NOMO-1 treated with DMSO at 0.1 percent for 48 hours (cell line): ENCODE results near the gene CELF2.

Experiments
- DNase-seq: peaks from one replicate; lab custom pipeline; 2025; ENCODE audit not compliant: unreplicated experiment; lab: John Stamatoyannopoulos, UW

The CELF2 gene

DNA sequence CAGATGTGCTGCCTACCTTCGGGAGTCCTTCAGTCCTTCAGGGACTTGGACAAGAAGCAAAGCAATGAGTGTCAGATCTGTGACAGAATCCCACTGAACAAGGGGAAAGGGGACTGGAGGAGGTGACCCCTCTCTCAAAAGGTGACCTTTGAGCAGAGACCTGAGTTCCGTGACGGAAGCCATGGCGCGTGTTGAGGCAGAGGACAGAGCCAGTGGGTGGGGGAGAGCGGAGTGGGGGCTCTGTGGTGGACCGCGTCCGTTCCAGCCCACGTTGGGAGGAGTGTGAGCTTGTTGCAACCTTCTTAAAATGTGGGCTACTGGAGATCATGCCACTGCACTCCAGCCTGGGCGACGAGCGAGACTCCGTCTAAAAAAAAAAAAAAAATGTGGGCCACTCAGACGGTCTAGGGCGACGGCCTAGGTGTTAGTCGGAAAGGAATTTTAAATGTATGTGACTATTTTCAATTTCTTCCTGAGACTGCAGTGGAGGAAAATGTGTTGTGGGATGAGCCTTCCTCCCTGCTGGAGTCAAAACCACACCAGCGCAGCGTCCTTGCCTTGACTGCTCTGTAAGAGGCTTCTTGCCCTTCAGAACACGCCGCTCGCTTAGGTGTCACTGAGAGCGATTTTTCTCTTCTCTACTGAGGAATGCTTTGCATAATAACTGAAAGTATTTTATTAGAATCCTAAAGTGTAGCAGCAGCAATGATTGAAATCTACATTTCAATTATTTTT lies 272.7 kb downstream of the CELF2 start:
- DNase-seq = no peak

DNA sequence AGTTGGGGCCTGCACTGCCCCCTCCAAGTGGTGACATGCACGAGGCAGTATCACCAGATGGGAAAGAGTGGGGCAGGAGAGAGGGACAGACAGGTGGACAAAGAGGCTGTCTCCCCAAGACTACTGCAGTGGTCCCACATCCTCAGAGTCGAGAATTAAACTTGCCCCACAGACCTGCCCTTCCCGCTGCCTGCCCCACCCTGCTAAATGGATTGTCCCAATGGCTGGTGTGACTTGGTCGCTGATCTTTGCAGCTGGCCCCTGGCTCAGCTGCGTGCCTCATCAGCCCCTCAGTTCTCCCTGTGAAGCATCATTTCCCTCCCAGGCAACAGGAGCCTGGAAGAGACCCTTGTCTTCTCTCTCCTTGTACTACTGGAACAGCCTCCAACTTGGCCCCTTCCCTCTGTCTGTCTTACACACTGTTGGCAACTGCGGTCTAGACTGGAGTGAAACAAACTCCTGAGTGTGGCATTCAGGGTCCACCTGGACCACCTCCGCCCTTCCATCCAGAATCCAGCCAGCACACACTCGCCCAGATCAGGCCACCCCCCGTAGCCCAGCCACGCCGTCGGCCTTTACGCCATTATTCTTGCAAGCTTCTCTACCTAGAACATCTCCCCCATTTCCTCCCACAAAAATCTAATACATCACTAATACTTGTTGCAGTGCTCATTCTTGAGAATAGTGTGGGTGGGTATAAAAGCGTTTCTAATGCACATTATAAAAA lies 275.1 kb downstream of the CELF2 start:
- no peak for DNase-seq

DNA sequence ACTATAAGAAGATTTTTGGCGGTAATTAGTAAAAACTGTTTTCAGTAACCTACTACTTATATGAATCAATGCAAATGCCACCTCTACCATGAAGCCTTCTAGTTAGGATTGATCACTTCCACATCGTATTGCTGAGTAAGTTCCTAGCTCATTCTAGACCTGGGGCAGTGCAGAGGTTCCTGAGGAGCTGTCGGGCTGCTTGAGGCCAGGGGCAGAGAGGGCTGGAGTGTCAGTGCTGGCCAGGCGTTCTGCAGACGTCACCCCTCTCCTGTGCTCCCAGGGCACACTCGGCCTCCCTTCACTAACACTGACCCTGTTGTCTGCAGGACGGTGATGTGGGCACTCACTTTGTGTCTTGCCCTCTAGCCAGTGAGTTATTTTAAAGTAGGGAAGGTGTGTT lies 275.7 kb downstream of the CELF2 start:
- DNase-seq = no peak

DNA sequence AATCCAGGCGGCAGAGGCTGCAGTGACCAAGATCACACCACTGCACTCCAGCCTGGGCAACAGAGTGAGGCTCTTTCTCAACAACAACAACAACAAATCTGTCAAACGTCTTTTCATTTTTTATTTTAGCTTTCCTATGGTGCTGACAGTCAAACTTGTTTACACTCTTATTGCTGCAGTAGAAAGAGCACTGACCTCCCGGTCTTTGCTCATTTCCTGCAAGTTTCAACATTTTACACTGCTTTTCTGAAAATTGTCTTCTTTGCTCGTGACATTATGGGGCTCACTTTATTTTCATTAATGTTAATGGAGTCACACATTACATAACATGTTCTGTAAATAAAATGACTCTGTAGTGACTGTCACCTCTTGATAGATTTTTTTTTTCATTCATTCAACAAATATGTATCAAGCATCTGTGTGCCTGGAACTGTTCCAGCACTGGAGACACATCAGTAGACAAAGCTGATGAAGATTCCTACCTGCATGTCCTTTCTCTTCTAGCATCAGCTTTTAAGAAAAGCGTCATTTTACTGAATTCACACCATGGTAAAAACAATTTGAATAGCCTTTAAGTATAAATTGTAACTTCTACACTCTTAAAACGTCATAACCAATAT lies 277.3 kb downstream of the CELF2 start:
- DNase-seq = no peak

DNA sequence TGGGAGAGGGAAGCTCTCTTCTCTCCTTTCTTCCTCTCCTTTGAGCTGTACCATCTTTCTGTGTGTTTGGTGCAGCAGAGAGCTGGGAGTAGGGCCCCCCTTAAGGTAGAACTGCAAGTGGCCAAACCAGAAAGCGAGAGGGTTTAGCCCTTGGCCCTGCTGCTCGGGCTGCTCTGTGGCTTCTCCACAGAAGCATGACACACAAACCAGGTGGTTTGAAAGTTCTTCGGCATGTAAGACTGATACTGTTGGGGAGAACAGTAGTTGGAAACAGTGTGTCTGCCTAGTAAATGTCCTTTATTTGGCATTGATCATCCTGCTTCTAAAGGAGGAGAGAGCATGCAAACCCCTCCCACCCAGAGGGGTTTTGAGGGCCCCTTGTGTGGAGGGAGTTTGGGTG lies 277.8 kb downstream of the CELF2 start:
- no peak for DNase-seq

DNA sequence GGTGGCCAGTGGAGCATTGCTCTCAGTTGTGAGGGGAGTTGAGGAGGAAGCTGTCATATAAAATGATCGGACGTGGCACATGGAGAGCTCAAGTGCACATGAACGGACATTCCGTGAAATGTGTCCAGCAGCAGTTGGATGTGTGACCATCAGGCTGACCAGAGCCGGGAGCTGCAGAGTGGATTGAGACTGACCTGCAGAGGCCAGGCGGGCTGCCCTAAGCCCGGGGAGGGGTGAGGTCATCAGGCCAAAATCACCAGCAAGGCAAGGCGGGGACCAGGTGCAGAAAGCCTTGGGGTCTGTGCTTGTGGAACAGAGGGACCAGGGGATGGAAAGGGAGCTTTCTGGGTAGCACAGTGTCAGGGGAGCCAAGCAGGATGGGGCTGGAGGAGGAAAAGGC lies 279.5 kb downstream of the CELF2 start:
- no peak for DNase-seq

DNA sequence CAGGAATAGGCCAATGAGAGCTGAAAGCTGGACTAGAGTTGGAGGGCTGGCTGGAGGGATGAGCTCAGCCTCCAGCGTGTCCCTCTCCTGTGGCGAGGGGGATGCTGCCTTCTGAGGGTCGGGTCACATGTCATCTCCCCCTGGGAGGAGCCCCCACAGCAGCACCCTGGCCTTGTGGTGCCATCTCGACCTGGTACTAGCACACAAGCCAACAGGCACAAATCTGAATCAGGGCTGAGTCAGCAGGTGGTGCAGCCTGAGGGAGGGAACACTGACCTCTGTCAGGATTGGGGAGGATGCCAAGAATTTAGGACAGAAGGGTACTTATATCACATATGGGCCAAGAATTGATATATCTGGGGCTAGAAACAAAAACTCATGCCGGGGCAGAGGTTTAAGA lies 280.4 kb downstream of the CELF2 start:
- DNase-seq = no peak

DNA sequence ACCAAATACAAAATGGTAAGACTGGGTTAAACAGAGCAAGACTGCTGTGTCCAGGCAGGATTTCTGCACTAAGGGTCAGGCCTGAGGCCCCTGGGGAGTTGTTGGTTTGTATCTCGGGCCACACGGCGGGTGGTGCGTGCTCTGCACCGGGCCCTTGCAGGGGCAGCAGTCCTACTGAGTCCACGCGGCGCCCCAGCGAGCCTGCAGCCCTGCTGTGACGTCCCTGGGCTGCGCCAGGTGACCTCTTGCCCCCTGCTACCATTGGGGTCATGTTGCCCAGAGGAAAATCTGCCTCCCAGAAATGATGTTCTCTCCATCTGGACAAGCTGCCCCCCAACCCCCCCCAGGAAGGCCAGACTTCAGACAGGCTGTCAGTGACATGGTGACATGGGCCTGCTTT lies 281.5 kb downstream of the CELF2 start:
- DNase-seq = no peak

DNA sequence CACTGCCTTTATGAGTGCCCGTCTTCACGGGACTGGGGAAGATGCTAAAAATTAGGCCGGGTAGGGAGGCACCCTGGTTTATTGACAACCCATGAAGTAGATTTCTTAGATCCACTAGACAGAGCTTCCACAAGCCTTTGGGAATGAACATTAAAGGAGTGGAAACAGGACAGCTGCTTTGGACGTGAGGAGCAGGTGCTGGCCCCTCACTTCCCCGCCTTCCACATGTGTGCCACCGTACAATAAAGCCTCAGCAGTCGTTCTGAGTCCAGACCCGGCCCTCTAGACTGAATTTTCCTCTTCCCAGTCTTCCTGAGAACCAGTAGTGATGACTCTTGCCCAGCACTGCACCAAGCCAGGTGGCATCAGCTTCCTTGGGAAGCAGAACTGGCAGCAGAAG lies 282.4 kb downstream of the CELF2 start:
- DNase-seq = no peak

DNA sequence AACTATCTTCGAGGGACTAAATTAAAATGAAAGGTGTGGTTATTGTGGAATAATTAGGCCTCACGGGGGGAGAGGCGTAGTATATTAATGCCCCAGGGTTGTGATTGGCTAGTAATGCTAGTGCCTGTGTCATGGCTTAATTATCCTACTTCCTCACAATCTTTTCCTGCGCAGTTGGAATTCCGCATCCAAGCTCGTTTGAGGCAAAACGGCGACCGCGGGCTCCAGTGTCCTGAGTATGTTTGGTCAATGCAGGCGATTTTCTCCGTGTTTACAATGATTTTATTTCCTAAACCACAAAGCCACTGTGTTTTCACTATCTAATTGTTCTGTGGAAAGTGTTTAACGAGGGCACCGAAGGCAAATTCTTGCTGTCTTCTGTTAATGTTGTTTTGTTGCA lies 282.9 kb downstream of the CELF2 start:
- DNase-seq = no peak

DNA sequence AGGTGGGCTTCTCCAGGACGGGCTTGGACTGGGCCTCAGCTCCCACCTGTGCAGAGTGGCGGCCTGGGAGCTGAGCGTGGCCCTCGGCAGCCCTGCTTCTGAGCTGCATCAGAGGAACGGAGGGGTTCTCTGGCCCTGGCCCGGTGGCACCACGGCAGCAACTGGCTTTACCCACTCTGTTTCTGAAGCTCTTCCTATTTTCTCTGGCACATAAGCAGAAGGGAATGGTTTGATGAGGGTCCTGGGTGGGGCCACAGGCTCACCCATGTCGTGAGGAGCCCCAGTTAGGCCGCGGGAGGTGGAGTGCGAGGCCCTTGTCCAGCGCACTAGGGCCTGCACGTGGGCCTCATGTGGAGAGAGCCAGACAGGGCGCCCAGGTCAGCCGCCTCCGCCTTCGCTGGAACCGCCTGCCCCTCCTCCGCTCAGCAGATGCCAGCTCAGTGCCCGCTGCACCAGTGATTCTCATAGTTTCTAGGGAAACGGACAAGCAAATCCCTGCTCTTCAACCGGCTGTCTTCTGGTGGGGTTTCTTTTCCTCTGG lies 284.0 kb downstream of the CELF2 start:
- DNase-seq = no peak

DNA sequence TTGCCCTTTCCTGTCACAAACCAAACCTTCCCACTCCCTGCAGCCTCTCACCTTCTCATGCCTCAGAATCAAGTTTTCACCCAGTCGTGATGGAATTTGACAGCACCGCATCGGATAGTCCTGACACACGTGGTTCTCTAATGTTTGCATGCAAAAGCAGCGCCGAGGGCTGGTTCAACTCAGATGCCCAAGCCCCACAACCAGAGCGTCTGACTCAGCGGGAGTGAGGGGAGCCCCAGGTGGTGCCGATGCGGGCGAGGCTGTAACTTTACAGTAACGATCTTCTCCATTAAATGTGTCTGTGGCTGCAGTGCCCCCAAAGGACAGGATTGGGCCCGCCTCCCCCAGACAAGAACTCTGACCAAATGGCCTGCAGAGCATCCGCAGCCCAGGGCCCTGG lies 284.5 kb downstream of the CELF2 start:
- DNase-seq = no peak

DNA sequence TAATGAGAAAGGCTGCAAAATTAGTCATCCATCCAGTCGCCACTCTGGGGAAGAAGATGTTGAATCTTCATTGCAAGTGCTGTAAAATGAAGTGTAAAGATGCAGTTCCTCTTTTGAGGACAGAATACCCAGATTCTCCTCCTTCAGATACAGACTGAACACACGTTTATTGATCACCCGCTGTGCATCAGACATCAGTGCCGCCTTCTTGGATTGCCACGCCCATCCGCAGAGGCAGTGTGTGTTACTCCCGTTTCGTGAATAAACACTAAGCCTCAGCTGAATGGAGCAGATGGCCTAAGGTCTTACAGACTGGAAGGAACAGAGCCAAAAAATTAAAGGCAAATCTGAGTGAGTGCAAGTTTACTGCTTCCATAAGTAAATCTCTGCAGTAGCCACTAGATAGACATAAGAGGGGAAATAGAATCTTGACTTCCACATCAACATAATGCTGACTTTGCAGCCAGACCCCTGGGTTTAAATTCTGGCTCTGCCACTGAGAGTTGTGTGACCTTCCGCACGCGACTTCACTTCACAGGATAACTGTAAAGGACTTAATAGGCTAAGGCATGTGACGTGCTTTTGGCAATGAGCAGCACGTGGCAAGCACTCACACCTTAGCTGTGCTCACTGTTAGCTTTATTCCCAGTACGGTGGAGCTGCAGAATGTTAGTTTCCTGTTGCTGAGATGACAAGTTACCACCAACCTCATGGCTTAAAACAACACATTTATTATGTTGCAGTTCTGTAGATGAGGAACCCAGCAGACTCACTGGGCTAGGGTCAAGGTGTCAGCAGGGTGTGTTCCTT lies 285.9 kb downstream of the CELF2 start:
- no peak for DNase-seq

DNA sequence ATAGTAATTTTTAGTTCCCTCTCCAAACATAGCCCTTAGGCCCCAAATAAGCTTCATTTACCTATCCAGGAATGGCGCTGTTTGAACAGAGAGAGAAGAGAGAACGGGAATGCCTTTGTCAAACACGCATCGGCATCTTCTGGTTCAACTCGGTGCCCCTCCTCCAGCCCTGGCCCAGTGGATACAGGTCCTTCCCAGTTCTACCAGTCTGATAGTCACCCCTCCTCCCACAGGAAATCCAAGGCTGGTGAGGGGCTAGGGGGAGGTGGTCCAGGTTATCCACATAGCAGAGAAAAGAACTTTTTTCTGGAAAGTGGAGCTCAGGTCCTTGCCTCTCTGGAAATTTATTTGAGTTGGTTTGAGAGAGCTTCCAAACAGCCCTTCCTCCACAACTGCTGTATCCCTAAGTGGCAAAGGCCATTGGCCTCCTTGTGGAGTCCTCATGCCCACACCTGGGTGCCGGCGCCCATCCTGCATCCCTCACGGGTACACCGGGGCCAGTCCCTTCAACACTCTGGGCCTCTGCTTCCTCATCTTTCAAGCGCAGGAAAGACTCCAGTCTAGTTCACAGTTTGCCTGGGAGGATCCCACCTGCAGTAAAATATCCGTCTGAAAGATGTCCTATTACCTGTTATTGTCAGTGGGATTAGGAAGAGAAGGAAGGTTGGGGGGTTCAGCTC lies 287.4 kb downstream of the CELF2 start:
- no peak for DNase-seq

DNA sequence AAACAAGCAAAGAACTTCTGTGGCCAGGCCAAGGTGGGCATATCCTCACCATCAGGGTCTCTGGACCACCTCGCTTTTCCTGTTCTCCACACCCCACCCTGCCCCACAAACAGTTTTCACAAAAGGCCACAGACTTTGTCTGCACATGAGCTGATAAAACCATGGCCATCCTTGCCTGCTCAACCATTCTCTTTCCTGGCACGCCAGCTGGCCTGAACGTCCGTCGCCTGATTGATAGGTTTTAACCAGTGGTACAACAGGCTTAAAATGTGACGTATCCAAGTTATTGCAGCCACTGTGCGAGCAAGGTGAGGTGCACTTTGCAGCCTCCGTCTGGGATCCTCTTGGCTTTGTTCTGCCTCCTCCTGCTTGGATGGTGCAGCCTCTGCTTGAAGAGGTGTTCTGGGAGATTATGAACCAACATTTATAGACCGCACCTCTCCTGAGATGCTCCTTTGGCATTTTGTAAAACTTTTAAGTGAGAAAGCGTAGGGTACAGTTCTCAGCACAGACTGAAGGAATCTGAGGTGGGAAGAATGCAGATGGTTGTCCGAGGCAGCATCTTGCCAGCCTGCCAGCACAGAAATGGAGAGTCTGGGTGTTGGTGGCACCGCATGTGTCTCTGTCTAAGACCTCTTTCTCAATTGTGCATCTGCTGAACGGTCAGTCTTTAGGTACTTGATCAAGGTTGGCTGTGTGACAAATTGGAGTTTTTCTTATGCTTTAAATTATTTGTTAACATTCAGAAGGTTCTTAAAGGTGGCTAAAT lies 288.3 kb downstream of the CELF2 start:
- no peak for DNase-seq

DNA sequence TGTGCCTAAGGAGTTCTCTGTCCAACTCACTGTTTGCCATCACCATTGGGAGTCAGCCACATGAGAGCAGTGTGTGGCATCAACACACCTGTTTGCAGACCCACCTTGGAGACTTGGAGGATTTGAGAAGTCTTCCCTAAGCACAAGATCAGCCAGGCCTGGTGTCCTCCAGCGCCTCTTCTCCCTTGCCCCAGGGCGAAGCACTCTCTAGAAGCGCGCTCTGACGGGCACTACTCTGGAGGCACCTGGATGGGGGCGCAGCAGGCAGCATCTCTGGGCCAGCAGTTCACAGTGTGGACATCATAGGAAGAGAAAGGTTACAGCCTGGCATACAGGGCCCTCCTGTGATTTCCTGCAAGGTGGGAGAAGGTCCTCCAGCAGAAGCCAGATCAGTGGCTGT lies 289.3 kb downstream of the CELF2 start:
- DNase-seq = no peak

DNA sequence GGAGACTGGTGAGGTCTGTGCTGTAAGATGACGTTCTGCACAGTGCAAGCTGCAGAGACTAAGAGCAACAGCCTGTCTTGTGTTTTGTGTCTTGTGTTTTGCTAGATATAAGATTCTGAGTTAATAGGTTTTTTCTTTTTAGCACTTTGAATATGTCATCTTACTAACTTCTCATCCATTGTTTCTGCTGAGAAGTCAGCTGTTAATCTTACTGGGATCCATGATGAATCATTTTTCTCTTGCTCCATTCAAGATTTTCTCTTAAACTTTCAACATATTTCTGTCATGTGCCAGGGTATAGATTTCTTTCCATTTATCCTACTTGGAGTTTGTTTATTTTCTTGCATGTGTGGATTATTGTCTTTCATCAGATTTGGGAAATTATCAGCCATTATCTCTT lies 290.3 kb downstream of the CELF2 start:
- DNase-seq = no peak

DNA sequence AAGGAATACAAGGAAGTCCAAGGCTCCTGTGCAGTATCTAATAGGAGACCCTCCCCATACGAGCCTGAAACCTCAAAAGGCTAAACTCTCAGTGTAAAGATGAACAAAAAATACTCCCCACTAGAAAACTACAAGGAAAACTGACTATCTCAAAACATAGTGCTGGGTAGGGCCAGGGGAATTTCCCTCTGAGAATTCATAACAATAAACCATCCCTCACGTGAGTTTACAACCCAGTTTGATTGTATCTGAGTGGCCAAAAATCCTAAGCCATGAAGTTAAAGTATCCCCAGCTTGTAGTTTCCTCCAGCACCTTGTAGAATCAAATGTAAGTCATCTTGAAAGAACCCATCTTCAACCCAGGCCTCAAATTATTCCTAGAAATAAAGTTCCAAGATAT lies 293.4 kb downstream of the CELF2 start:
- no peak for DNase-seq

DNA sequence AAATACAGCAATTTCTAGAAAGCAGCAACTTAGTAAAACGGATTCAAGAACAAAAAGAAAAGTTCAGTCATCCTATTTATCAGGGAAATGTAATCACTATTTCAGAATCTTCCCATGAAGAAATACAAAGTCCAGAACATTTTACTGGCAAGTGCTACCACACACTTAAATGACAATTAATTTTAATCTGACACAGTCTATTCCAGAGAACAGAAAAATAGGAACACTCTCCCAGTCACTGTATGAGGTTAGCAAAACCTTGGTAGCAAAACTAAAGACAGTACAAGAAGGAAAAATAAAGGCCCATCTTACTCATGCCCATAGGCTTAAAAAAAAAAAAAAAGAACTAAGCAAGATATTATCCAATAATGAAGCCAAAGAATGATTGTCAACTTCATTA lies 295.8 kb downstream of the CELF2 start:
- no peak for DNase-seq
